PC-9 (cell line): ENCODE results near the gene OSBPL2. TPM values are rescaled to one million over a fixed set of nuclear protein-coding genes. Genes with fewer than 3 reads are reported as not detected.

ENCODE experiments used
- BruUV-seq: library from RNA; stranded (reverse); fragments of 400-500 nt; replicated peaks from 2 replicates; lab custom pipeline; 2021; lab: Mats Ljungman, UMichigan
- CTCF ChIA-PET: fragments of 300-600 bp; sonication (Branson Sonifier 250); formaldehyde crosslinking; loops from one replicate; lab custom pipeline; 2022; ENCODE audit warnings: antibody characterized with exemption; lab: Charles Lee
- POLR2A ChIA-PET: fragments of 300-600 bp; sonication (Branson Sonifier 250); formaldehyde crosslinking; loops from one replicate; lab custom pipeline; 2022; ENCODE audit warnings: antibody characterized with exemption; ENCODE audit not compliant: unreplicated experiment; lab: Charles Lee
- DNase-seq, 2 experiments: peaks; one replicate each; pipeline versions ENCODE4 v3.0.0 to v3.0.0-alpha.2; 2015 to 2022; ENCODE audit warnings: mixed read lengths in 1 of 2
- H2AFZ ChIP-seq: fragments of 200-600 bp; sonication (generic); 2 replicates; pipeline ENCODE4 v1.8.1; 2017; ENCODE audit warnings: antibody characterized with exemption
- H3F3A ChIP-seq: fragments of 200-600 bp; sonication (generic); 2 replicates; pipeline ENCODE4 v1.8.1; 2017; ENCODE audit warnings: antibody characterized with exemption, mild to moderate bottlenecking, low read depth; ENCODE audit not compliant: insufficient read depth
- H3K27ac ChIP-seq: fragments of 200-600 bp; sonication (generic); 2 replicates; pipeline ENCODE4 v1.6.1; 2016; ENCODE audit warnings: mixed run types
- H3K27me3 ChIP-seq: fragments of 200-600 bp; sonication (generic); 2 replicates; pipeline ENCODE4 v1.6.1; 2016; ENCODE audit warnings: low read depth, mixed run types; ENCODE audit not compliant: insufficient read depth
- H3K36me3 ChIP-seq: fragments of 200-600 bp; sonication (generic); 2 replicates; pipeline ENCODE4 v1.6.1; 2016; ENCODE audit warnings: low read depth, mixed run types
- H3K4me1 ChIP-seq: fragments of 200-600 bp; sonication (generic); replicated peaks from 2 replicates; pipeline ENCODE4 v1.6.1; 2016; ENCODE audit warnings: mixed run types; ENCODE audit not compliant: insufficient read depth
- H3K4me2 ChIP-seq: fragments of 200-600 bp; sonication (generic); 2 replicates; pipeline ENCODE4 v1.6.1; 2017; ENCODE audit warnings: mixed run types
- H3K4me3 ChIP-seq: fragments of 200-600 bp; sonication (generic); 2 replicates; pipeline ENCODE4 v1.6.1; 2016; ENCODE audit warnings: mixed run types
- H3K79me2 ChIP-seq: fragments of 200-600 bp; sonication (generic); 2 replicates; pipeline ENCODE4 v1.6.1; 2017; ENCODE audit warnings: low read depth, mixed run types
- H3K9me2 ChIP-seq: fragments of 200-600 bp; sonication (generic); 2 replicates; pipeline ENCODE4 v1.8.1; 2017; ENCODE audit warnings: mild to moderate bottlenecking; ENCODE audit not compliant: insufficient read depth
- H3K9me3 ChIP-seq: fragments of 200-600 bp; sonication (generic); 2 replicates; pipeline ENCODE4 v1.8.1; 2016; ENCODE audit warnings: low read depth; ENCODE audit not compliant: insufficient read depth
- H4K20me1 ChIP-seq: fragments of 200-600 bp; sonication (generic); 2 replicates; pipeline ENCODE4 v1.8.1; 2017; ENCODE audit not compliant: insufficient read depth
- CTCF ChIP-seq: fragments of 200-600 bp; sonication (generic); conservative IDR thresholded peaks from 2 replicates; pipeline ENCODE4 v1.6.1; 2017; ENCODE audit warnings: mixed run types, antibody characterized with exemption, mild to moderate bottlenecking, moderate library complexity
- EZH2 ChIP-seq: fragments of 200-600 bp; sonication (generic); IDR thresholded peaks from 2 replicates; pipeline ENCODE4 v1.8.0; 2017; ENCODE audit warnings: antibody characterized with exemption, low read depth
- intact Hi-C: fragments of 100-400 bp; cut with micrococcal nuclease; formaldehyde crosslinking; loops from one replicate; pipeline ENCODE4 v1.10.0; 2022; ENCODE audit not compliant: unreplicated experiment
- total RNA-seq: library from RNA; stranded (reverse); gene quantifications from 2 replicates; pipeline ENCODE4 v1.2.3, GENCODE V29; 2021

OSBPL2 gene
- total RNA-seq, 1 experiment from 2014 or later: 84.8 TPM

GRCh38 chr20:62309947-62310756 is 71.8 kb downstream of the OSBPL2 start:
- ChIA-PET POLR2A (no interaction called here), CTCF (no interaction called here)
- Histone ChIP-seq H3F3A (peaks cover 83% of the 10 kb centered on the region), H3K4me3 (no peak overlapping the region), H3K9me3 (no peaks in the 10 kb centered on the region), H3K79me2 (peaks cover 38% of the 10 kb centered on the region), H3K9me2 (no peaks in the 10 kb centered on the region), H2AFZ (no peak overlapping the region), H3K27ac (no peak overlapping the region), H3K27me3 (no peaks in the 10 kb centered on the region), H3K4me1 (peaks cover 9% of the 10 kb centered on the region), H3K4me2 (no peak overlapping the region), H3K36me3 (peaks cover 28% of the 10 kb centered on the region), H4K20me1 (peaks cover 90% of the 10 kb centered on the region)
- intact Hi-C loops: no loop called here
- DNase-seq: no peak
- TF ChIP-seq CTCF (no peak), EZH2 (no peak)
- BruUV-seq: no TSS peak

GRCh38 chr20:62310757-62311121 is 72.4 kb downstream of the OSBPL2 start:
- TF ChIP-seq CTCF (no peak), EZH2 (no peak)
- POLR2A ChIA-PET: no interaction called here
- no peak overlapping the region for H2AFZ ChIP-seq
- H3K9me2 ChIP-seq: no peaks in the 10 kb centered on the region
- H3K4me1 ChIP-seq: peaks cover 3% of the 10 kb centered on the region
- H4K20me1 ChIP-seq: peaks cover 90% of the 10 kb centered on the region
- DNase-seq: no peak
- H3K4me2 ChIP-seq: no peak overlapping the region
- peaks cover 83% of the 10 kb centered on the region for H3F3A ChIP-seq
- no peaks in the 10 kb centered on the region for H3K27me3 ChIP-seq
- BruUV-seq: no TSS peak
- H3K36me3 ChIP-seq: peaks cover 30% of the 10 kb centered on the region
- peaks cover 36% of the 10 kb centered on the region for H3K79me2 ChIP-seq
- no peaks in the 10 kb centered on the region for H3K9me3 ChIP-seq
- CTCF ChIA-PET: no interaction called here
- no peak overlapping the region for H3K4me3 ChIP-seq
- H3K27ac ChIP-seq: no peak overlapping the region
- intact Hi-C loops: no loop called here

- POLR2A ChIA-PET: no interaction called here
- Histone ChIP-seq H3K4me2 (no peak overlapping the region), H3F3A (peaks cover 83% of the 10 kb centered on the region), H3K27ac (no peak overlapping the region), H3K9me3 (no peaks in the 10 kb centered on the region), H4K20me1 (peaks cover 90% of the 10 kb centered on the region), H3K9me2 (no peaks in the 10 kb centered on the region), H2AFZ (no peak overlapping the region), H3K4me1 (no peaks in the 10 kb centered on the region; the same call in 1 of the 2 replicates), H3K27me3 (no peaks in the 10 kb centered on the region), H3K4me3 (no peak overlapping the region), H3K79me2 (peaks cover 36% of the 10 kb centered on the region), H3K36me3 (peaks cover 34% of the 10 kb centered on the region)
- intact Hi-C loops: no loop called here
- no peak for DNase-seq
- no TSS peak for BruUV-seq
- TF ChIP-seq EZH2 (no peak), CTCF (no peak)
- CTCF ChIA-PET: no interaction called here
Observed at GRCh38 chr20:62311150-62311549, 72.8 kb downstream of the OSBPL2 start.
